Esophagus muscularis mucosa (tissue), 4 donors: ENCODE results near the gene ST7. TPM values are rescaled to one million over a fixed set of nuclear protein-coding genes. Genes with fewer than 3 reads are reported as not detected.

ENCODE experiments used
- DNase-seq: peaks from one replicate; pipeline ENCODE4 v3.0.0-alpha.2; 2017; ENCODE audit errors: extremely low spot score
- H3K27ac ChIP-seq, 4 donors: fragments of 200-600 bp; sonication (generic); replicated peaks in 1 of 4; 1 replicate in 3 of 4; 2 replicates in 1 of 4; pipeline ENCODE4 v1.5.1; 2016 to 2019; ENCODE audit warnings: mild to moderate bottlenecking in 1 of 4
- H3K27me3 ChIP-seq, 4 donors: fragments of 200-600 bp; sonication (generic); one replicate each; pipeline versions ENCODE4 v1.5.1 to v1.6.0; 2016 to 2019
- H3K36me3 ChIP-seq, 4 donors: fragments of 200-600 bp; sonication (generic); one replicate each; pipeline ENCODE4 v1.5.1; 2016 to 2019
- H3K4me1 ChIP-seq, 4 donors: fragments of 200-600 bp; sonication (generic); one replicate each; pipeline ENCODE4 v1.5.1; 2016 to 2019
- H3K4me3 ChIP-seq, 4 donors: fragments of 200-600 bp; sonication (generic); 1 replicate in 2 of 4; 2 replicates in 2 of 4; pipeline ENCODE4 v1.5.1; 2016 to 2019; ENCODE audit warnings: mild to moderate bottlenecking in 4 of 4, moderate library complexity in 1 of 4
- H3K9me3 ChIP-seq, 4 donors: fragments of 200-600 bp; sonication (generic); 1 replicate in 3 of 4; 2 replicates in 1 of 4; pipeline ENCODE4 v1.5.1; 2016 to 2019
- CTCF ChIP-seq, 3 experiments: fragments of 200-600 bp in 2 of 3; fragments of 450-650 bp in 1 of 3; sonication (generic) in 2 of 3; IDR thresholded peaks; one replicate each; pipeline ENCODE4 v1.5.1; 2017 to 2019; ENCODE audit warnings: antibody characterized with exemption in 3 of 3, mild to moderate bottlenecking in 2 of 3, moderate library complexity in 1 of 3
- EP300 ChIP-seq: sonication (generic); formaldehyde crosslinking; IDR thresholded peaks from one replicate; pipeline ENCODE4 v1.6.1; 2017; ENCODE audit warnings: antibody characterized with exemption
- POLR2A ChIP-seq: fragments of 450-650 bp; IDR thresholded peaks from one replicate; pipeline ENCODE4 v1.6.1; 2017; ENCODE audit warnings: antibody characterized with exemption, moderate library complexity, mild to moderate bottlenecking, low read depth
- POLR2AphosphoS5 ChIP-seq, 2 donors: sonication (generic); formaldehyde crosslinking; IDR thresholded peaks; one replicate each; pipeline ENCODE4 v1.6.1; 2017; ENCODE audit warnings: antibody characterized with exemption in 2 of 2
- WGBS: methylation state at CpG from one replicate; pipeline ENCODE4 v1.1.5; 2018; 5-methylcytosine and 5-hydroxymethylcytosine counted together
- intact Hi-C: fragments of 100-400 bp; cut with DNase I; formaldehyde crosslinking; loops from one replicate; pipeline ENCODE4 v1.15.1; 2023
- total RNA-seq, 4 donors: library from RNA; depleted of rRNA; stranded (reverse); fragments of >200 nt; gene quantifications; one replicate each; pipeline versions ENCODE4 v1.1.0 to v1.2.1, GENCODE V29; 2016

The ST7 gene
- total RNA-seq, 4 donors from 2014 or later, result 16.9 to 22.0 (median 18.2) TPM

- no peaks in the 10 kb centered on the region for H3K9me3 ChIP-seq
- peaks cover 0 to 5% (median 2%) of the 10 kb centered on the region in 4 donors for H3K4me1 ChIP-seq
- WGBS, result 96% methylated on average over 14 of the region's 27 CpGs
- no peaks in the 10 kb centered on the region for H3K36me3 ChIP-seq
- DNase-seq, result no peak
- no peak for TF ChIP-seq CTCF (IDR thresholded peaks at IDR 0.05)
- no peak for TF ChIP-seq EP300
- TF ChIP-seq POLR2AphosphoS5 (IDR thresholded peaks at IDR 0.05), result no peak
- TF ChIP-seq POLR2A, result no peak
- no peak overlapping the region for H3K27ac ChIP-seq
- no peak overlapping the region for H3K4me3 ChIP-seq
- no peaks in the 10 kb centered on the region for H3K27me3 ChIP-seq
- intact Hi-C loops, result no loop called here
Measured at GRCh38 chr7:116997972-116998371, 44.7 kb downstream of the ST7 start.

DNA sequence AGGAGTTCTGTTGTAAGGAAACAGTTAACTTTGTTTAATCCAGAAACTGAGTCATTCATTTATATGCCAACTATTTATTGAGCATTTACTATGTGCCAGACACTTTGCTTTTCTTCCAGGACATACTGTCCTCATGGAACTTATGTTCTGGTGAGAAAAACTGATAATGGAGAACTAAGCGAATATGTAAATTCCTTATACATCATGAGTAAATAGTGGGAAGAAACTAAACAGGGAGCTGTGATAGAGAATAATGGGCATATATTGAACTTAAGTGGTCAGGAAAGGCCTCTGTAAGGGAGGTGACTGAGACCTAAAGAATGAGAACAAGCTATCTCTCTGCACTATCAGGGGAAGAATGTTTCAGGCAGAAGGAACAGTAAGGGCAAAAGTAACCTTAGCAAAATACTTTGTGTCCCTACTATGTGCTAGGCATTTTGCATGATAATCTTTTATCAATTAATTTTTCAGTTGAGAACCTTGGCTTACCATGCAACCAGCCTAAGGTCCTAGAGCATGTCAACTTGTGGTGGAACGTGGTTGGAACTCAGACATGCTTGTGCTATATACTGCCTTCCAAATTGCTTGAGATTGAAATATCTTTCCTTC, 45.4 kb downstream of the ST7 start:
- H3K27ac ChIP-seq, result no peak overlapping the region
- H3K4me3 ChIP-seq, result no peak overlapping the region
- peaks cover 0 to 5% (median 2%) of the 10 kb centered on the region in 4 donors for H3K4me1 ChIP-seq
- WGBS, result 87% methylated on average over 2 of the region's 2 CpGs
- no peak for TF ChIP-seq CTCF (IDR thresholded peaks at IDR 0.05)
- TF ChIP-seq POLR2A, result no peak
- TF ChIP-seq POLR2AphosphoS5 (IDR thresholded peaks at IDR 0.05), result no peak
- no peak for TF ChIP-seq EP300
- DNase-seq, result no peak
- no peaks in the 10 kb centered on the region for H3K9me3 ChIP-seq
- no peaks in the 10 kb centered on the region for H3K27me3 ChIP-seq
- intact Hi-C loops, result no loop called here
- no peaks in the 10 kb centered on the region for H3K36me3 ChIP-seq

GRCh38 chr7:116999311-116999710, 46.0 kb downstream of the ST7 start:
- H3K4me3 ChIP-seq, result no peak overlapping the region
- TF ChIP-seq CTCF (IDR thresholded peaks at IDR 0.05), result no peak
- TF ChIP-seq POLR2AphosphoS5 (IDR thresholded peaks at IDR 0.05), result no peak
- TF ChIP-seq POLR2A, result no peak
- no peak for TF ChIP-seq EP300
- no peak overlapping the region for H3K27ac ChIP-seq
- peaks cover 0 to 5% (median 2%) of the 10 kb centered on the region in 4 donors for H3K4me1 ChIP-seq
- H3K9me3 ChIP-seq, result no peaks in the 10 kb centered on the region
- no peaks in the 10 kb centered on the region for H3K36me3 ChIP-seq
- H3K27me3 ChIP-seq, result no peaks in the 10 kb centered on the region
- WGBS, result 88% methylated on average over 1 of the region's 1 CpG
- DNase-seq, result no peak
- intact Hi-C loops, result no loop called here

- Histone ChIP-seq H3K27ac (no peak overlapping the region), H3K4me1 (peaks cover 5 to 21% (median 8%) of the 10 kb centered on the region in 4 donors), H3K4me3 (no peak overlapping the region), H3K27me3 (no peaks in the 10 kb centered on the region), H3K9me3 (no peaks in the 10 kb centered on the region), H3K36me3 (no peaks in the 10 kb centered on the region)
- DNase-seq, result no peak
- TF ChIP-seq POLR2A, result no peak
- TF ChIP-seq POLR2AphosphoS5 (IDR thresholded peaks at IDR 0.05), result no peak
- TF ChIP-seq CTCF (IDR thresholded peaks at IDR 0.05), result no peak
- TF ChIP-seq EP300, result no peak
- intact Hi-C loops, result no loop called here
Measured at GRCh38 chr7:117001283-117001682, 48.0 kb downstream of the ST7 start.

DNA sequence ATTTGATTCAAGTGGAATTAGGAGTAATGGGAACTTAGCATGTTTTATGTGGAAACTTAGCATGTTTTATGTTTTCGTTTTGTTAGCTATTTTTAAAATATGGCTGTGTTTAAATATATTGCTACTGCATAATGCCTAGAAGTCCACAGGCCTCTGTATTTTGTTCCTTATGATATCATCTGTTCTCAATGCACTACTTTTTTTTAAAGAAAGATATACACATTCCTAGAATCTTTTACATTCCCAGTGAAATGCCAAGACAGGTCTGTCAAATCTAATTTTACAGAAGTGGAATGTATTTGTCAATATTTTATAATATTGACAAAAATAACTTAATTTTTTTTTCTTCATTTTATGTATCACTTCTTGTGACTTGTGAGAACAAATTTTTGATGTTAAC, 51.6 kb downstream of the ST7 start:
- Histone ChIP-seq H3K27ac (no peak overlapping the region), H3K36me3 (no peaks in the 10 kb centered on the region), H3K4me1 (peaks cover 5 to 23% (median 10%) of the 10 kb centered on the region in 4 donors), H3K4me3 (no peak overlapping the region), H3K27me3 (no peaks in the 10 kb centered on the region), H3K9me3 (no peaks in the 10 kb centered on the region)
- TF ChIP-seq POLR2AphosphoS5 (IDR thresholded peaks at IDR 0.05) (no peak), POLR2A (no peak), EP300 (no peak), CTCF (IDR thresholded peaks at IDR 0.05) (no peak)
- WGBS, result 88% methylated on average over 1 of the region's 1 CpG
- intact Hi-C loops, result no loop called here
- DNase-seq, result no peak
